Measurements from ENCODE around the gene NSUN2.
"Not testable (repeated sequence)": the region's sequence is repeated elsewhere in the genome, so short reads cannot be mapped to it uniquely, and the experiment has no call there.

The NSUN2 gene

DNA sequence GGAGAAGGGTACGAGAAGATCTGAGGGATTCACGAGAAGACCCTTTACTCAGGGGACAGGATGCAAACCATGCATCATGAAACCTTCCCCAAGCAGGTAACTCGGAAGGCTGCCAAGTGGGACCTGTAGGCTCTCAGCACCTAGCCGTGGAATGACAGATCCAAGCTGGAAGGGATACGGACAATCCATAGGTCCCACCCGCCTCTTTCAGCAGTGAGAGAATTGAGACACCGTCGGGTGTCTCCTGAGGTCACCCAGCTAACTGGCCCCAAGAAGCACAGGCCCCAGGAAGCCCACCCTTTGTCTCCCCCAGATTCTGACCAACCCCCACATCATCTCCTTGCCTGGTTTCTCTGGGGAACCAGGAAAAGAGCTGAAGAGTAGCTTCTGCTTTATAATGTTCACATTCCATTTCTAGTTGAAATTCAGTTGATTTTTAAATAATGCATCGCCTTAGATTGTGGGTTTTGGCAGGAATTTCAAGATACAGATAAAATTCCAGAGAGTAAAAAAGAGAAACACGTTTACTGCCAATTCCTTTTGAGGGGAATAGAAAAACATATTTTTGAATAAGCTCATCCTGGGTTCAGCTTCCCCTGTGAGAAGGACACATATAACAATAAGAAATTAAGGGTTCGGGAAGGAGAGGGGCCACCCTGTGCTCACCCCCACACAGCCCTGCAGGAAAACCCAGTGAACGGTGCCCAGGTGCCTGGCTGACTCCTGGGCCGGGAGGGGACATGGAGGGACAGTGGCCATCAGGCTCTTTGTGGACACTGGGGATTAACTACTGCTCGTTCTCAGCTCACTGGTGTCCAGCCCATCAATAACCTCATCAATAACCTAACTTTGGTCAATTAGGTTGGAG, 51.1 kb downstream of the NSUN2 start:
- no peak for DNase-seq

DNA sequence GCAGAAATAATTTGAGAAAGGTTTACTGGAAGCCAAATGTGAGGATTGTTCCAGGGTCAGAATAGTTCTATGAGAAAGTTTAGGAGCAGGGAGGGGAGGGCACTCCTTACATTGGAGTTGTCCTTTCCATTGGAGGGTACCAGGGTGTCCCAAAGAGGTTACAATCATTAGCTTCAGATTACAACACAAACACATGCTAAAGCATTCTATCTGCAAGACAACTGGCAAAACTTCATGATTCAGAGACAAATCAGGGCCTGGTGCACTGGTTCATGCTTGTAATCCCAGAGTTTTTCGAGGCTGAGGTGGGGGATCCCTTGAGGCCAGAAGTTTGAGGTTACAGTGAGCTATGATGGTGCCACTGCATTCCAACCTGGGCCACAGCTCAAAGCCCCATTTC, 51.8 kb downstream of the NSUN2 start:
- no peak for DNase-seq

GRCh38 chr5:6579535-6579934, 53.3 kb downstream of the NSUN2 start:
- no peak for DNase-seq

DNA sequence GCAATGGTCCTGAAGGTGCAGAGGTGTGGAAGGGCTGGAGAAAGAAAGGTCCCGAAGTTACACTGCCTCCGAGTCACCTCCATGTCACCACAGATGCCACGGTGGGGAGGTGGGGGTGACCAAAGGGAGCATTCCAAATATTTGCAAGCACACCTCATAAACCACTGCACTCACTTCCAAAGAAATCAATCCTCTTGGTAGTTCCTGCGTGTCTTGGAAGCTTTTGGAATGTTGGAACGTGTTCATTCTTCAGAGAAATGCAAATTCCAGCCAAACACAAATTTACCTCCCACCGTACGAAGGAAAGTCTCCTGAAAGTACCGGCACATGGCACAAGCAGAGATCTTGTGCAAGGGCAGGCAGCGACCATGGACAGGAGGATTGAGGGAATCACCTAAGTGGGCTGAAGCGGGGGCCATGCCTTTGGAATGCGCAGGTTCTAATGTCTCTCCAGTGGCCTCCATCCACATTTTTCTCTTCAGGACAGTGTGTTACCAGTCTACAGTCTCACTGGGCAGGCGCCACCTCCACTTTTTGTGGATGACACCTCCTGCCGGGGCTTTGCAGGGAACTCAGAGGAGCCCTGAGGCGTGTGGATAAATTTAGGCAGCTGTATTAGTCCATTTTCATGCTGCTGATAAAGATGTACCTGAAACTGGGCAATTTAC, 54.0 kb downstream of the NSUN2 start:
- no peak for DNase-seq

- peak; percentile 10 for DNase-seq
These were observed 55.9 kb downstream of the NSUN2 start for GRCh38 chr5:6576861-6577501.

DNA sequence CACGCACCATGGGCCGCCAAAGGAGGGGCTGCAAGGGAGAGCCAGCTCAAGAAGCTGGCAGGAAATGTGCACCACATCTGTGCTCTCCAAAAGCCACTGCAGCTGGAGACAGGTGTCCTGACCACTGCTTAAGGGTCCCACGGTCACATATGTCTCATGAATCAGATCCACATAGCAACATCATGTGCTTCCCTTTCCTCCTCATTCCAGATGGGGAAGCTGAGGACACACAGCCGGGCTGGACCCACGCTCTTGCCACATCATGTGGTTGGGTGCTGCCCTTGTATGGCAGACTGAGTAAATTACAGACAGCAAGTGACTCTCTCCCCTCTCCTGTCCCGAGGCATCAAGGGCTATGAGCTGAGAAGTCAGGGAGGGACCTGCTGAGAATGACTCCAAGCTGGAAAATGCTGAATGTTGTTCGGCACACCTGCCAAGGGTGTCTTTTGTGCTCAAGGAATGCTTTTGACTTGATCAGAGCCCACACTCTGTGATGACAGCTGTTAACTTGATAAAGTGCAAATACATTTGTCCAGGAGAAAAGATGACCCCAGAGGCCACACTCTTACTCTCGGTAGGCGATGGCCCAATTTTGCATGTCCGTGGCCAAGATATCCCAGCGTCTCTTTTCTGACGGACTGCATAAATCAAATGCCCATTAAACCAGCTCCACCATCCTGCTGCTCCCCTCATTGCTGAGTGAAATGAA, 58.2 kb downstream of the NSUN2 start:
- DNase-seq = peak; percentile 37

GRCh38 chr5:6574111-6574510, 58.7 kb downstream of the NSUN2 start:
- no peak for DNase-seq

DNA sequence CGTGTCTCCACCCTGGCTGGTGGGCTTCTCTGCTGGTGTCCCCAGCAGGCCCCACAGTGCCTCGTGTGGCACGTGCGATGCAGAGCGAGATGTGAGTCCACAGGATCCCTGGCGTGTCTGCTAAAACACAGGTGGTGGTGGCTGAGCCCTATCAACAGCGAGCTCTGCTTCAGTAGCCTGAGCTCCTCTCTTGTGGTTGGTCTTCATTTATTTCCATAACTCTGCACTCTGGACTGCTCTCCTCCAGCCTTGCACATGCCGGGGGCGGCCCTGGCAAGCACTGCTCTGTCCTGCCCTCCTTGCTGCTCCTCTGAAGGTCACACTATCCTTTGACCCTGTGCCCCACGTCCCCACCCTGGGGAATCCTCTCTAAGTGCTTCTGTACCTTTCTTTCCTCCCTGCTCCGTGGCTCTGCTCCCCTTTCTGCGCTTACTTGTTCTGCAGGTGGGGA, 59.2 kb downstream of the NSUN2 start:
- no peak for DNase-seq

GRCh38 chr5:6572825-6573380, 59.9 kb downstream of the NSUN2 start:
- no peak for DNase-seq

DNA sequence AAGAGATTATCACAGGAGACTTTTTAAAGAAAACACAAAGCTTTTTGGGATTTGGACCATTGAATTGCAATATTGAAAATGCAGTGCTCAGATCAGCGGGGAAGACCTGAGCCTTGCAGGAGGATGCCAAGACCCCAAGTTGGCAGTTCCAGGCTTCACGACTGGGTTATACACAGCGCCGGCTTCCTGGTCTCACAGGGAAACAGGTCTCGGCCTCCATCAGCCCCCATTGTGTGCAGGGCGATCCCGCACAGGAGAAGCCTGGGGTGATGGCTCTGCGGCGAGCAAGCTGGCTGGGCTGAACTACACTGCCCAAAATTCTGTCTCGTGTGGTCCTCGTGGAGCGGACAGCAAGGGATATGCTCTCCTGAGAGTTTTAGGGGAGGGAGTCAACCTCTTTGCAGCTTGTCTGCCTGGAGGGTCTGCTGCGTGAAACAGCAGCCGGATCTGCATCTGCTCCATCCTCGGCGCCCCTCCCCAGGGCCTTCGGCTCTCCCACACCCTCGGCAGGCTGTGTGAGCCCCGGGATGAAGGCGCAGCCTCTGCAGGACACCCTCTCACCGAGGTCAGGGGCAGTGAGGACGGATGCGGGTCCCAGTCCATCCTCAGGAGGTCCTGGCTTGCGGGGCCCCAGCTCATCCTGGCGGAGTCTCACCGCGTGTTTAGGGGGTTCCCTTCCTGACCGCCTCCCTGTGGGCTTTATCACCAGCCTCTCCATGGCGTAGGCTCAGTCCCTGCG, 60.6 kb downstream of the NSUN2 start:
- DNase-seq = no peak

DNA sequence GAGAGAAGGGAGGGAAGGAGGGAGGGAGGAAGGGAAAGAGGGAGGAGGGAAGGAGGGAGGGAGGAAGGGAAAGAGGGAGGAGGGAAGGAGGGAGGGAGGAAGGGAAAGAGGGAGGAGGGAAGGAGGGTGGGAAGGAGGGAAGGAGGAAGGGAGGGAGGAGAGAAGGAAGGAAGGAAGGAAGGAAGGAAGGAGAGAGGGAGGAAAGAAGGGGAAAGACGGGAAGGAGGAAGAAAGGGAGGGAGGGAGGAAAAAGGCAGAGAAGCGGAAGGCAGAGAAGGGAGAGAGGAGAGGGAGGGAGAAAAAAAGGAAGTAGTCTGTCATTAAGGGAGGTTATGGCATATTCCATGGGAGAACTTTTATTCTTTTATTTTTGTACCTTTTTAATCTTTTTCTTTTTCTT, 61.2 kb downstream of the NSUN2 start:
- DNase-seq = not testable (repeated sequence)

GRCh38 chr5:6570530-6570929, 62.3 kb downstream of the NSUN2 start:
- no peak for DNase-seq

GRCh38 chr5:6568889-6569288, 64.0 kb downstream of the NSUN2 start:
- no peak for DNase-seq

DNA sequence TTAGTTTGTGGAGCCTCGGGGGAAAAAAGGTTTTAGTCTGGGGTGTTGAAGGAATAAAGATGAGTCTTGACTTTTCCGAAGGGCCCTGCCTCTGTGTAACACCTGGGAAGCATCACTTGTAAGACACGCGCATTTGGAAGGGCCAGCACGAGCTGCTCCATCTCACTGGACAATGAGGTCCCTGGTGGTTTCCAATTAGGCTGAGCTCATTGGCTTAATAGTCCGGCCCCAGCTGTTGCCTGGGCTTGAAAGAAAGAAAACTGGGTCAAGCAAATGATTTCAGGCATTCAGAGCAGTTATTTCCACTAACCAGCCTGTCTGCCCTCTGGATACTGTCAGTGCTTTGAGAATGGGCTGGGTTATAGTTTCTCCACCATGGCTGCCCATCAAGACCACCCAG, 64.5 kb downstream of the NSUN2 start:
- DNase-seq = no peak

- no peak for DNase-seq
These were observed 65.0 kb downstream of the NSUN2 start for GRCh38 chr5:6567835-6568234.

- no peak for DNase-seq
These were observed 65.8 kb downstream of the NSUN2 start for GRCh38 chr5:6567068-6567467.

GRCh38 chr5:6565492-6565891, 67.4 kb downstream of the NSUN2 start:
- no peak for DNase-seq

GRCh38 chr5:6557807-6558575, 74.9 kb downstream of the NSUN2 start:
- DNase-seq = no peak

DNA sequence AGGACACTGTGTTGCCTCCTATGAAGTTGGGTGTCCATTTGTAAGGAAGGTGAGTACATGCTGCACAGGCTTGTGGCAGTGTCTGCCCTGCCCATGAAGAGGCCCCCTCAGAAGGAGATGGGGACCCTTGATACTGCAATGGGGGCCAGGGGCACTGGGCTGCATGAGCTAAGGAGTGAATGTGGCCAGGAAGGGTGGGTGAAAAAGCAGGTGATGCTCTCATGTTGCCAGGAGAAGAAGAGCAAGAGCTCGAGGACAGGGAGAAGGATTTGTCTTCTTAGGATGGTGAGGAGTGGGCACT, 76.1 kb downstream of the NSUN2 start:
- no peak for DNase-seq

- no peak for DNase-seq
These were observed 76.6 kb downstream of the NSUN2 start for GRCh38 chr5:6556089-6556801.

- no peak for DNase-seq
These were observed 78.0 kb downstream of the NSUN2 start for GRCh38 chr5:6554812-6555211.

Data from suppressor macrophage treated with lipopolysaccharide for 4 hours (primary cell).